ENCODE measurements around the gene ODF4. TPM values are rescaled to one million over a fixed set of nuclear protein-coding genes. Genes with fewer than 3 reads are reported as not detected.

ODF4 gene
- total and polyA plus RNA-seq, 2 of the 13 experiments (the other 11 are each of a cell fraction or from before 2014, with no cell fraction given): not detected

DNA sequence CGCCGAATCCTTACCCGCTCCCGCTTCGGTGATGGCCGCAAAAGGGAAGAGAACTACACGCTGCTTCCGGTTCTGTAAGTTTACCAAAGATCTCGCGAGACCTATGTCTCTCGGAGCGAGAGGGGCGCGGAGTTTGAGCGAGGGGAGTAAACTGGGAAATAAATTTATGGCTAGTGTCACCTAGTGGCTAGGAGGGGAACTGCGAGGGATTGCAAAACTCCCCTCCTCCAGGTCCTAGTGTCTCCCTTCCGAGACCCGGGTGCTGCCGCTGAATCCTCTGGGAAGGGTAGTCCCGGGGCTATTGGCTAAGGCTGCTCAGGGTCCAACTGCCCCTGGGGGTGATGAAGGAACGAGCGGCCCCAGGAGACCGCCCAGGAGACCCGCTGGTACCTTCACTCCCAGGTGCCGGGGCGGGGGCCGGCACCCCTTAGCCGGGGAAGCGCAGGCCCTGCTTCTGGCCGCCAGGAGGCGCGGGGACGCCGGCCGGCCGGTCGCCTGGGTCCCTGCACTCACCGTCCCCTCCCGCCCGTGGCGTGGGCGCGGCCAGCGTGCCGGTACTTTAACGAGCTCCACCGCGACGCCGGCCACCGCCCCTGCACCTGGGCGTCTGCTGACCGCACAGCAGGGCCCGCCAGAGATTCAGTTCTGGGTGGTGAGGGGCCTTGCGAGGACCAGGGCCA, 43.6 kb downstream of the ODF4 start, which contains the start of gene RPL26 (continued):
- TF ChIP-seq TCF12 (IDR thresholded peaks at IDR 0.05) (no peak), TCF12 (CRISPR knock-in tag; IDR thresholded peaks at IDR 0.05) (no peak), ARNT (IDR thresholded peaks at IDR 0.05) (no peak), PRPF4 (IDR thresholded peaks at IDR 0.05; ENCODE audit: low read depth, low read length, poor library complexity, severe bottlenecking) (no peak), ZSCAN5A (CRISPR knock-in tag; IDR thresholded peaks at IDR 0.05; ENCODE audit: borderline replicate concordance) (peak; percentile 69; the same call in 1 of the 2 replicates), SMC3 (IDR thresholded peaks at IDR 0.05; ENCODE audit: low read length) (no peak; the same call in 1 of the 2 replicates), MATR3 (CRISPR knock-in tag; IDR thresholded peaks at IDR 0.05) (no peak), RARA (CRISPR knock-in tag; IDR thresholded peaks at IDR 0.05) (0 out of 2 replicates have a peak, but pooled peaks have one; percentile 27), HES4 (CRISPR knock-in tag; IDR thresholded peaks at IDR 0.05; ENCODE audit: borderline replicate concordance) (no peak), FIP1L1 (IDR thresholded peaks at IDR 0.05; ENCODE audit: borderline replicate concordance, insufficient read depth, low read depth, low read length) (0 out of 2 replicates have a peak, but pooled peaks have one; percentile 43), PAWR (CRISPR knock-in tag; IDR thresholded peaks at IDR 0.05; ENCODE audit: borderline replicate concordance) (no peak), MXD1 (CRISPR knock-in tag; IDR thresholded peaks at IDR 0.05) (peak; percentile 50; the same call in 1 of the 2 replicates), ZNF644 (CRISPR knock-in tag; IDR thresholded peaks at IDR 0.05; ENCODE audit: low read depth) (no peak), KDM3A (CRISPR knock-in tag; IDR thresholded peaks at IDR 0.05; ENCODE audit: low read depth) (peak; percentile 59), HHEX (CRISPR knock-in tag; IDR thresholded peaks at IDR 0.05) (no peak), SRSF1 (optimal IDR thresholded peaks at IDR 0.05; ENCODE audit: low read depth, low read length) (no peak), MIER2 (CRISPR knock-in tag; IDR thresholded peaks at IDR 0.05) (no peak), SMARCE1 (IDR thresholded peaks at IDR 0.05; ENCODE audit: borderline replicate concordance) (no peak), POLR2AphosphoS5 (IDR thresholded peaks at IDR 0.05; ENCODE audit: low read depth, low read length) (peak; percentile 99), NFYC (CRISPR knock-in tag; IDR thresholded peaks at IDR 0.05) (no peak; the same call in none of the 2 replicates), ATF7 (IDR thresholded peaks at IDR 0.05) (no peak), ATF7 (CRISPR knock-in tag; IDR thresholded peaks at IDR 0.05) (no peak)
- TF ChIP-seq, protein P1, sequence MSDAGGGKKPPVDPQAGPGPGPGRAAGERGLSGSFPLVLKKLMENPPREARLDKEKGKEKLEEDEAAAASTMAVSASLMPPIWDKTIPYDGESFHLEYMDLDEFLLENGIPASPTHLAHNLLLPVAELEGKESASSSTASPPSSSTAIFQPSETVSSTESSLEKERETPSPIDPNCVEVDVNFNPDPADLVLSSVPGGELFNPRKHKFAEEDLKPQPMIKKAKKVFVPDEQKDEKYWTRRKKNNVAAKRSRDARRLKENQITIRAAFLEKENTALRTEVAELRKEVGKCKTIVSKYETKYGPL (CRISPR knock-in tag; IDR thresholded peaks at IDR 0.05): no peak
- TF ChIP-seq, protein P2, sequence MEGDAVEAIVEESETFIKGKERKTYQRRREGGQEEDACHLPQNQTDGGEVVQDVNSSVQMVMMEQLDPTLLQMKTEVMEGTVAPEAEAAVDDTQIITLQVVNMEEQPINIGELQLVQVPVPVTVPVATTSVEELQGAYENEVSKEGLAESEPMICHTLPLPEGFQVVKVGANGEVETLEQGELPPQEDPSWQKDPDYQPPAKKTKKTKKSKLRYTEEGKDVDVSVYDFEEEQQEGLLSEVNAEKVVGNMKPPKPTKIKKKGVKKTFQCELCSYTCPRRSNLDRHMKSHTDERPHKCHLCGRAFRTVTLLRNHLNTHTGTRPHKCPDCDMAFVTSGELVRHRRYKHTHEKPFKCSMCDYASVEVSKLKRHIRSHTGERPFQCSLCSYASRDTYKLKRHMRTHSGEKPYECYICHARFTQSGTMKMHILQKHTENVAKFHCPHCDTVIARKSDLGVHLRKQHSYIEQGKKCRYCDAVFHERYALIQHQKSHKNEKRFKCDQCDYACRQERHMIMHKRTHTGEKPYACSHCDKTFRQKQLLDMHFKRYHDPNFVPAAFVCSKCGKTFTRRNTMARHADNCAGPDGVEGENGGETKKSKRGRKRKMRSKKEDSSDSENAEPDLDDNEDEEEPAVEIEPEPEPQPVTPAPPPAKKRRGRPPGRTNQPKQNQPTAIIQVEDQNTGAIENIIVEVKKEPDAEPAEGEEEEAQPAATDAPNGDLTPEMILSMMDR (CRISPR knock-in tag; IDR thresholded peaks at IDR 0.05): peak; percentile 89
- TF ChIP-seq, protein P3, sequence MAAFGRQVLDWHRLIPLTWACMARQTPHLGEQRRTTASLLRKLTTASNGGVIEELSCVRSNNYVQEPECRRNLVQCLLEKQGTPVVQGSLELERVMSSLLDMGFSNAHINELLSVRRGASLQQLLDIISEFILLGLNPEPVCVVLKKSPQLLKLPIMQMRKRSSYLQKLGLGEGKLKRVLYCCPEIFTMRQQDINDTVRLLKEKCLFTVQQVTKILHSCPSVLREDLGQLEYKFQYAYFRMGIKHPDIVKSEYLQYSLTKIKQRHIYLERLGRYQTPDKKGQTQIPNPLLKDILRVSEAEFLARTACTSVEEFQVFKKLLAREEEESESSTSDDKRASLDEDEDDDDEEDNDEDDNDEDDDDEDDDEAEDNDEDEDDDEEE (CRISPR knock-in tag; IDR thresholded peaks at IDR 0.05): no peak; the same call in 1 of the 2 replicates
